Calu3 (cell line): ENCODE results near the gene TMEM72. TPM values are rescaled to one million over a fixed set of nuclear protein-coding genes. Genes with fewer than 3 reads are reported as not detected.

Experiments used
- BruUV-seq: library from RNA; stranded (reverse); fragments of 400-500 nt; replicated peaks from 2 replicates; lab custom pipeline; 2021; lab: Mats Ljungman, UMichigan
- CTCF ChIA-PET: fragments of 300-600 bp; sonication (Branson Sonifier 250); formaldehyde crosslinking; loops from one replicate; lab custom pipeline; 2022; ENCODE audit warnings: antibody characterized with exemption; lab: Charles Lee
- DNase-seq: peaks from one replicate; pipeline ENCODE4 v3.0.0; 2022
- H3K27ac Mint-ChIP-seq: one replicate; pipeline ENCODE4 v1.8.0; 2022; ENCODE audit warnings: mixed read lengths; ENCODE audit not compliant: unreplicated experiment
- H3K27me3 Mint-ChIP-seq: one replicate; pipeline ENCODE4 v1.8.0; 2022; ENCODE audit warnings: mixed read lengths; ENCODE audit not compliant: unreplicated experiment
- H3K36me3 Mint-ChIP-seq: one replicate; pipeline ENCODE4 v1.8.0; 2022; ENCODE audit warnings: mild to moderate bottlenecking, moderate library complexity, mixed read lengths; ENCODE audit not compliant: insufficient read depth, unreplicated experiment
- H3K4me1 Mint-ChIP-seq: one replicate; pipeline ENCODE4 v1.8.0; 2022; ENCODE audit warnings: mild to moderate bottlenecking, low read depth, mixed read lengths; ENCODE audit not compliant: unreplicated experiment
- H3K4me3 Mint-ChIP-seq: one replicate; pipeline ENCODE4 v1.8.0; 2022; ENCODE audit warnings: mild to moderate bottlenecking, low read depth, moderate library complexity, mixed read lengths; ENCODE audit not compliant: unreplicated experiment
- H3K9me3 Mint-ChIP-seq: one replicate; pipeline ENCODE4 v1.8.0; 2022; ENCODE audit warnings: low read depth, mixed read lengths; ENCODE audit not compliant: unreplicated experiment
- intact Hi-C: fragments of 100-400 bp; cut with micrococcal nuclease; formaldehyde crosslinking; loops from one replicate; pipeline ENCODE4 v1.10.0; 2022; ENCODE audit not compliant: unreplicated experiment
- total RNA-seq: library from RNA; stranded (reverse); gene quantifications from 2 replicates; pipeline ENCODE4 v1.2.3, GENCODE V29; 2022
- TF ChIP-seq, protein P1 (sequence below): fragments of 200-600 bp; IDR thresholded peaks from one replicate; pipeline ENCODE4 v1.8.0; 2022; ENCODE audit warnings: antibody characterized with exemption; ENCODE audit not compliant: unreplicated experiment

The TMEM72 gene
- total RNA-seq, 1 experiment from 2014 or later: not detected

DNA sequence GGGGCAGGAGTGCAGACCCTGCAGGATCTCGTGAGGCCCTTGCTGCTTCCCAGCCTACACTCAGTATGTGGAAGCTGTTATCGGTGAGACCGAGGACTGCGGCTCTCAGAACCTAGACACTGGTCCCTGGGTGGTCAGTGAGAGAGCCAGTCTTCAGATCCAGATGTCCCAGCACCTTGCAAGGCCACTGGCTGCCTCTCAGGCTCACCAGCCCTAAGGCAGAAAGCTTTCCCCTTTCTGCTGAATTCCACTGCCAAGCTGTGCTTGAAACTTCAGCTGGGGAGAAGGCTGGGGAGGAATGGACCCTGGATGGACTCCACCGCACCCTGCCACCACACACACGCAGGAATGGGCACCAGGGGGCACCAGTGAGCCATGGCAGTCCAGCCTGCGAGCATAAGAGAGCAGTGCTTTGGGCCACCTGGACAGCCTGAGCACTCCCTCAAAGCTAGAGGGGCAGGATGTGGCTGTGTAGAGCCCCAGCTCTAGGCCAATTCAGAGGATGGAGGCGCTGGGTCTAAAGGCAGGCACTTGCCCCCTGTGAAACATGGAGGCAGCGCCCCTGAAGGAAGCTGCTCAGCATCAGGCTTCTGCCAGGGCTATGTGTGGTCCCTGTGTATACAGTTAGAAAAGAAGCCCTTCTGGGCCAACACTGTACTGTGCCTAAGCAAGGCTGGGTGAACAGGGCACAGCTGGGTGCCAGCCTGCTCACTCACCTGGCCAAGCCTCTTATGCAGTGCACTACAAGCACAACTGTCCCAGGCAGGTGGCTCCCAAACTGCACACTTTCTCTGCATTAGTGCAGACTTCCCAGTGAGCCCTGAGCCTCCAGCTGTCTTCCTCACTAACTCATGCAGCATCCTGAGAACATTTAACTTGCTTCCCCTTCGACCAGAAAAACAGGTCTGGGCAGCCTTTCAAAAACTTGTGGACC is 21.6 kb downstream of the TMEM72 start:
- intact Hi-C loops: loop anchor here (1.0 to 10.0 kb wide), 4 partner anchors 43 to 302 kb away; no protein-coding TSS in a partner anchor
- TF ChIP-seq, protein P1, sequence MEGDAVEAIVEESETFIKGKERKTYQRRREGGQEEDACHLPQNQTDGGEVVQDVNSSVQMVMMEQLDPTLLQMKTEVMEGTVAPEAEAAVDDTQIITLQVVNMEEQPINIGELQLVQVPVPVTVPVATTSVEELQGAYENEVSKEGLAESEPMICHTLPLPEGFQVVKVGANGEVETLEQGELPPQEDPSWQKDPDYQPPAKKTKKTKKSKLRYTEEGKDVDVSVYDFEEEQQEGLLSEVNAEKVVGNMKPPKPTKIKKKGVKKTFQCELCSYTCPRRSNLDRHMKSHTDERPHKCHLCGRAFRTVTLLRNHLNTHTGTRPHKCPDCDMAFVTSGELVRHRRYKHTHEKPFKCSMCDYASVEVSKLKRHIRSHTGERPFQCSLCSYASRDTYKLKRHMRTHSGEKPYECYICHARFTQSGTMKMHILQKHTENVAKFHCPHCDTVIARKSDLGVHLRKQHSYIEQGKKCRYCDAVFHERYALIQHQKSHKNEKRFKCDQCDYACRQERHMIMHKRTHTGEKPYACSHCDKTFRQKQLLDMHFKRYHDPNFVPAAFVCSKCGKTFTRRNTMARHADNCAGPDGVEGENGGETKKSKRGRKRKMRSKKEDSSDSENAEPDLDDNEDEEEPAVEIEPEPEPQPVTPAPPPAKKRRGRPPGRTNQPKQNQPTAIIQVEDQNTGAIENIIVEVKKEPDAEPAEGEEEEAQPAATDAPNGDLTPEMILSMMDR: peak; percentile 93
- BruUV-seq: no TSS peak
- no peaks in the 10 kb centered on the region for H3K27me3 Mint-ChIP-seq
- DNase-seq: peak; percentile 94
- H3K36me3 Mint-ChIP-seq: no peaks in the 10 kb centered on the region
- H3K9me3 Mint-ChIP-seq: no peaks in the 10 kb centered on the region
- no peak overlapping the region for H3K4me3 Mint-ChIP-seq
- CTCF ChIA-PET: interaction anchor here (0.7 to 2.5 kb wide), 9 partner anchors 28 to 69 kb away, joined by 3 to 30 read pairs (median 5); partner anchors contain the start of gene DEPP1
- H3K27ac Mint-ChIP-seq: no peak overlapping the region
- peaks cover 17% of the 10 kb centered on the region for H3K4me1 Mint-ChIP-seq

DNA sequence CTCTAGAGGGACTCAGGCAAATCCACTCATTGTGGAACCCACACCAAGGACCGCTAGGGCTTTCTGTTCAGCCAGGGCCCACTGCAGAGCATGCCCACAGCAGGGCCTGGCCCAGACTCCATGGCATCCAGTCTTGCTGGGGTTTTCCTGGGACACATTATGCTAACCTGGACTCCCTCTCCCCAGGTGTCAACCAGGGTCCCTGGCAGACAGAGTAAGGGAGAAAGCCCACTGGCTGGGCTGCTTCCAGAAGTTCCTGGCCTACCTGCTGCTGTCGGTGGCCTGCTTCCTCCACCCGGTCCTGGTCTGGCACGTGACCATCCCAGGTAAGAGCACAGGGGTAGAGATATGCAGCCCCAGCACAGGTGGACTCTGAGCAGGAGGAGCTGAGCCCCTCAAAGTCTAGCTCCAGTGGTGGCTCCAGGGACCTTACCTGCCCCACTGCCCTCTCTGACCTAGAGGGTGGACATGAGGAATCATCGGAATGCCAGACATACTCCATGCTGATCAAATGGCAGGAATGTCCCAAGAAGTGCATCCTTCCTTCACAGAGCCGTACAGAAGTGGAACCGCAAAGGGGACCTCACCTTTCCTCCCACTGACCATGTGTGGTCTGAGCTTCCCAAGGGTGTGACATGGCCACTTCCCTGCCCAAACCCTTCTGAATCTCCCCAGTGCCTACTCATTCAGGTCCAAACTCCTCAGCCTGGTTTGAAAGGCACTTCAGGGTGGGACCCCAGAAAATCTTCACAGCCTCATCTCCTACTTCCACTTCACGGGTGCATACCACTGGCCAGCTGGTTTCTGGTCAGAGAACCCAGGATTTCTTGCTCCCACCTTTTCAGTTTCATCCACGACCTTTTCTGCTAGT is 22.5 kb downstream of the TMEM72 start:
- H3K36me3 Mint-ChIP-seq: no peaks in the 10 kb centered on the region
- H3K27me3 Mint-ChIP-seq: no peaks in the 10 kb centered on the region
- TF ChIP-seq, protein P1: no peak
- CTCF ChIA-PET: interaction anchor here (0.5 to 2.5 kb wide), 10 partner anchors 23 to 68 kb away, joined by 3 to 30 read pairs (median 5); partner anchors contain the start of gene DEPP1
- H3K4me1 Mint-ChIP-seq: peaks cover 17% of the 10 kb centered on the region
- no TSS peak for BruUV-seq
- no peak overlapping the region for H3K4me3 Mint-ChIP-seq
- intact Hi-C loops: loop anchor here (1.0 to 10.0 kb wide), 4 partner anchors 42 to 301 kb away; no protein-coding TSS in a partner anchor
- H3K27ac Mint-ChIP-seq: no peak overlapping the region
- peaks cover 1% of the 10 kb centered on the region for H3K9me3 Mint-ChIP-seq
- no peak for DNase-seq

DNA sequence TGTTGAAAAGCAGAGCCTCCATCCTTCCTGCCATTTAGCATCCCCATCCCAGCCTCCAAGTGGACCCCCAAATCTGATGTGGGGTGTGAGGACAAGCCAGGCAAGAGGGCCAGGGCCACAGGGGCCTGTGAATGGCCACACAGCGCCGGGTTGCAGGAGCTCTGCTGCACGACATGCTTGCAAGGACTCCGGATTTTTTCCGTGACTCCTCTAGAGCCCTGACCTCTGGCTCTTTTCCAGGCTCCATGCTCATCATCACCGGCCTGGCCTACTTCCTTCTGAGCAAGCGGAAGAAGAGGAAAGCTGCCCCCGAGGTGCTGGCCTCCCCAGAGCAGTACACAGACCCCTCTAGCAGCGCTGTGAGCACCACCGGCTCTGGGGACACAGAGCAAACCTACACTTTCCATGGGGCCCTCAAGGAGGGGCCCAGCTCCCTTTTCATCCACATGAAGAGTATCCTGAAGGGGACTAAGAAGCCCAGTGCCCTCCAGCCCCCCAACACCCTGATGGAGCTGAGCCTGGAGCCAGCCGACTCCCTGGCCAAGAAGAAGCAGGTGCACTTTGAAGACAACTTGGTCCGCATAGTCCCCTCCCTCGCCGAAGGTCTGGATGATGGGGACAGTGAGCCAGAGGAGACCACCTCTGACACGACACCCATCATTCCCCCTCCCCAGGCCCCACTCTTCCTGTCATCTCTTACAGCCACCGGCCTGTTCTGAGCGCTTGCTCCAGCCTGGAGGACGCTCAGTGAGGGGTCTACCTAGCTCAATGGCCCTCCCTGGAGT is 23.5 kb downstream of the TMEM72 start:
- BruUV-seq: no TSS peak
- no peak overlapping the region for H3K27ac Mint-ChIP-seq
- DNase-seq: no peak
- peaks cover 17% of the 10 kb centered on the region for H3K4me1 Mint-ChIP-seq
- peaks cover 4% of the 10 kb centered on the region for H3K9me3 Mint-ChIP-seq
- no peaks in the 10 kb centered on the region for H3K36me3 Mint-ChIP-seq
- CTCF ChIA-PET: interaction anchor here (0.5 to 2.5 kb wide), 3 partner anchors 22 to 46 kb away, joined by 3 to 28 read pairs (median 7); partner anchors contain the start of gene DEPP1
- TF ChIP-seq, protein P1: no peak
- intact Hi-C loops: loop anchor here (5.0 to 10.0 kb wide), 2 partner anchors 58 to 300 kb away; no protein-coding TSS in a partner anchor
- no peak overlapping the region for H3K4me3 Mint-ChIP-seq
- no peaks in the 10 kb centered on the region for H3K27me3 Mint-ChIP-seq
